Measurements from ENCODE around the gene SYT1. TPM values are rescaled to one million over a fixed set of nuclear protein-coding genes. Genes with fewer than 3 reads are reported as not detected.

SYT1 gene
- total RNA-seq, 1 experiment from 2014 or later: not detected

- DNase-seq (ENCODE audit: low spot score): no peak
- in situ Hi-C loops (cut with HindIII; ENCODE audit: low sequenced_read_pairs): no loop called here
Measured at GRCh38 chr12:79438480-79439174, 574.1 kb downstream of the SYT1 start.

- in situ Hi-C loops (cut with HindIII; ENCODE audit: low sequenced_read_pairs): no loop called here
- no peak for DNase-seq (ENCODE audit: low spot score)
Measured at GRCh38 chr12:79439175-79439825, 574.7 kb downstream of the SYT1 start.

- no peak for DNase-seq (ENCODE audit: low spot score)
- in situ Hi-C loops (cut with HindIII; ENCODE audit: low sequenced_read_pairs): no loop called here
Measured at GRCh38 chr12:79441534-79441933, 577.0 kb downstream of the SYT1 start.

- in situ Hi-C loops (cut with HindIII; ENCODE audit: low sequenced_read_pairs): no loop called here
Measured at GRCh38 chr12:79442396-79442795, 577.8 kb downstream of the SYT1 start.

GRCh38 chr12:79444089-79444488 is 579.5 kb downstream of the SYT1 start:
- in situ Hi-C loops (cut with HindIII; ENCODE audit: low sequenced_read_pairs): no loop called here
- no peak for DNase-seq (ENCODE audit: low spot score)

More at GRCh38 chr12:79442396-79442795, 577.8 kb downstream of the SYT1 start:
- DNase-seq (ENCODE audit: low spot score): no peak

- in situ Hi-C loops (cut with HindIII; ENCODE audit: low sequenced_read_pairs): no loop called here
- no peak for DNase-seq (ENCODE audit: low spot score)
Measured at GRCh38 chr12:79448816-79449215, 584.2 kb downstream of the SYT1 start.

GRCh38 chr12:79451365-79451764 is 586.8 kb downstream of the SYT1 start:
- in situ Hi-C loops (cut with HindIII; ENCODE audit: low sequenced_read_pairs): no loop called here
- no peak for DNase-seq (ENCODE audit: low spot score)

GRCh38 chr12:79451978-79452377 is 587.4 kb downstream of the SYT1 start:
- DNase-seq (ENCODE audit: low spot score): peak; percentile 90
- in situ Hi-C loops (cut with HindIII; ENCODE audit: low sequenced_read_pairs): no loop called here

- DNase-seq (ENCODE audit: low spot score): no peak
- in situ Hi-C loops (cut with HindIII; ENCODE audit: low sequenced_read_pairs): no loop called here
Measured at GRCh38 chr12:79452906-79453305, 588.3 kb downstream of the SYT1 start.

GRCh38 chr12:79453820-79454219 is 589.2 kb downstream of the SYT1 start:
- in situ Hi-C loops (cut with HindIII; ENCODE audit: low sequenced_read_pairs): no loop called here
- no peak for DNase-seq (ENCODE audit: low spot score)

- in situ Hi-C loops (cut with HindIII; ENCODE audit: low sequenced_read_pairs): no loop called here
- DNase-seq (ENCODE audit: low spot score): no peak
Measured at GRCh38 chr12:79454338-79454843, 589.8 kb downstream of the SYT1 start.

GRCh38 chr12:79455286-79455685 is 590.7 kb downstream of the SYT1 start:
- in situ Hi-C loops (cut with HindIII; ENCODE audit: low sequenced_read_pairs): no loop called here
- no peak for DNase-seq (ENCODE audit: low spot score)

- in situ Hi-C loops (cut with HindIII; ENCODE audit: low sequenced_read_pairs): no loop called here
- peak; percentile 11 for DNase-seq (ENCODE audit: low spot score)
Measured at GRCh38 chr12:79482323-79482722, 617.7 kb downstream of the SYT1 start.

GRCh38 chr12:79482921-79483320 is 618.3 kb downstream of the SYT1 start:
- in situ Hi-C loops (cut with HindIII; ENCODE audit: low sequenced_read_pairs): no loop called here
- no peak for DNase-seq (ENCODE audit: low spot score)

- no peak for DNase-seq (ENCODE audit: low spot score)
- in situ Hi-C loops (cut with HindIII; ENCODE audit: low sequenced_read_pairs): no loop called here
Measured at GRCh38 chr12:79486154-79486553, 621.6 kb downstream of the SYT1 start.

- in situ Hi-C loops (cut with HindIII; ENCODE audit: low sequenced_read_pairs): no loop called here
- DNase-seq (ENCODE audit: low spot score): no peak
Measured at GRCh38 chr12:79487386-79488110, 623.0 kb downstream of the SYT1 start.
